CD1c-positive myeloid dendritic cell (primary cell): ENCODE measurements around the gene SVIP.

Experiments
- DNase-seq: peaks from one replicate; pipeline ENCODE4 v3.0.0-alpha.2; 2016; ENCODE audit errors: extremely low spot score

SVIP gene, protein sequence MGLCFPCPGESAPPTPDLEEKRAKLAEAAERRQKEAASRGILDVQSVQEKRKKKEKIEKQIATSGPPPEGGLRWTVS

GRCh38 chr11:22829231-22830081, at the start of gene SVIP:
TSS of gene SVIP (minus strand) at chr11:22829801. CDS start at chr11:22829748, 53 bp downstream.
- DNase-seq = peak; percentile 91

- no peak for DNase-seq
These were observed 49.0 kb upstream of the SVIP start for GRCh38 chr11:22878604-22879003.

GRCh38 chr11:22878039-22878438, 48.4 kb upstream of the SVIP start:
- no peak for DNase-seq

GRCh38 chr11:22875869-22876473, 46.4 kb upstream of the SVIP start:
- DNase-seq = peak; percentile 82

GRCh38 chr11:22869325-22869724, 39.7 kb upstream of the SVIP start:
- DNase-seq = no peak

DNA sequence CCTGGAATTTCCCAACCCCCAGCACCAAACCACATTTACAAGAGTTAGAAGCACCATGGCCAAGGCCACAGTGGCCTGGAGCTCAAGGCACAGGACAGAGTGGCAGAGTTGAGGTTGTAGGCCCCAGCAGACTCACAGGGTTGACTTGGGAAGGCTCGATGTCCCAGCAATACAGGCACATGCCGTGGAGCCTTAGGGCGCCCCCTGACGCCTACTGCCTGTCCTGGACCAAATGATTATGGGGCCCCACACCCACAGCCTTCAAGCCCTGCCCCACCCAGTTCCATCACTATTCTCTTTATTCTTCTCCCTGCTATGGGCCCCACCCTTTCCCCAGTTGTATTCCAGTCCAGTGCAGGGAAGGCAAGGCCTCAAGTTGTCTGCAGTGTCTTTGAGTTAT, 30.6 kb upstream of the SVIP start, which contains the start of gene CCDC179:
Gene CCDC179 (minus strand): TSS at position 234 of the 400 bp plus-strand sequence. CDS start 53 bp downstream, at position 181.
- no peak for DNase-seq

DNA sequence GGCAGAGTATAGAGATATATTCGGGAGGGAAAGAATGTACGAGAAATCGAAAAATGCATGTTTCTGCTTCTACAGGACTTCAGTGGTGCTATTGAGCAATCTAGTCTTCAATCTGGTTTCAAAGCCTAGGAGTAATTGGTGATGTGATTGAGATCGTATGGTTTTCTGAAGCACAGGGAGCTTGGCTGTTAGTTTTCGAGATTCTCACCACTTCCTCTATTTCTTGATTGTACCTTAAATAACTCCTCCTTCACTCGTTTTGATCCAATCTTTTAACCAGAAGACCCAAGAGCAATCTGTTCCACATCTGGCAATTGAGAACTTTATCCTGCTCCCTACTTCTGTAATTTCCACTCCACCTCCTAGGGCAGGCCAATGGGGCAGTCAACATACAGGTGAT, 30.2 kb upstream of the SVIP start:
- no peak for DNase-seq

DNA sequence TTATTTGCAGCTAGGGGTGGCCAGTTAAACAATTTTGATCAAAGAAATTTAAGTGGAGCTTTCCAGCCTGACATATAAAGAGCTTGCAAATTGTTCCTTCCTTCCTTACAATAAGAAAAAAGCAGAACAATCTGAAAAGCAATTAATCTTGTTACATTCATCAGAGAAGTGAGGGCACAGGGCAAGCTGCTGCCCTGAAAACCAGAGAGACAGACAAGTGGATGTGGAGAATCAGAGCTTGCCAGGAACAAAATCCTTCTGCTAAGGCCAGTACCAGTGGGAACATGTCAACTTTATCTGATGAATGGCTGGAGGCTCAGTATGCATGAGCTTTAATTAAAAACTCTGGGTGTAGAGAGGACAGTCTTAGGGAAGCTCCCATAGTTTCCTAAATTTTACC, 21.9 kb upstream of the SVIP start:
- DNase-seq = no peak

GRCh38 chr11:22846726-22847125, 17.1 kb upstream of the SVIP start:
- DNase-seq = no peak

DNA sequence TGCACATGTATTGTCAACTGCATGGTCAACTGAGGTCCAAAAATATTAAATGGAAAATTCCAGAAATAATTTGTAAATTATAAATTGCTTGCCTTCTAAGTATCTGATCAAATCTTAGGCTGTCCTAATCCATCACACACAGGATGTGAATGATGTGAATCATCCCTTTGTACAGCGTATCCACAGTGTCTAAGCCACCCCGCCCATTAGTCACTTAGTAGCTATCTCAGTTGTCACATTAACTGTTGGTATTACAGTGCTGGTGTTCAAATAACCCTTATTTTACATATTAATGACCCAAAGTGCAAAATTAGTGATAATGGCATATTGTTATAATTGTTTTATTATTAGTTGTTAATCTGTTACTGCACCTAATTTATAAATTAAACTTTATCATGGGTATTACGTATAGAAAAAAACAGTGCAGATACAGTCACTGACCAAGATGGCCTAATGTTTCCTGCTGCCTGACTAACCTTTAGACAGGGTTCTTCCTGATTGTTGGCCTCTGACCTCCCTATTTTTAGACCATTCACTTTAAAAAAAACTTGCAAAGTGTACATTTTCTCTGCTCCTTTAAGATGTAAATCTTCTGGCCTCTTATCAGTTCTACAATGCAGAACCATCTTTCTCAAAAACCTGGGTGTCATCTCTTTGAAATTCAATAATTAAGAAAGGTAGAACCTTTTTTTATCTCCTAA, 2.9 kb upstream of the SVIP start:
- DNase-seq = no peak

DNA sequence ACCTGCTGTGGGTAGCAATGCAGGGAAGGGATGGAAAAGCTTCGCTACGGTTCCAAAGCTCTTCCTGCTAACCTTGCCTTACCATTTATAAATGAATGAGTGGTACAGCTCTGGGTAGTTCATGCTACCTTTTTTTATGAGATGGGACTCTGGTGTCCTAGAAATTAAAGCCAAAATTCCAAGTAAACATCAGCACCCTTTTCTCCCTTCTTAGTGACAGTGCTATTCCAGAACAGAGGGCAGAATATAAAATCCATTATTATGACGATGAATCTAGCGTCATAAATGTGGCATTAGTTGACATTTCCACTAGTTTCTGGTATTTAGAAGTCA, 447 bp upstream of the SVIP start:
- no peak for DNase-seq

GRCh38 chr11:22828373-22828772, 1.2 kb downstream of the SVIP start:
- DNase-seq = no peak

DNA sequence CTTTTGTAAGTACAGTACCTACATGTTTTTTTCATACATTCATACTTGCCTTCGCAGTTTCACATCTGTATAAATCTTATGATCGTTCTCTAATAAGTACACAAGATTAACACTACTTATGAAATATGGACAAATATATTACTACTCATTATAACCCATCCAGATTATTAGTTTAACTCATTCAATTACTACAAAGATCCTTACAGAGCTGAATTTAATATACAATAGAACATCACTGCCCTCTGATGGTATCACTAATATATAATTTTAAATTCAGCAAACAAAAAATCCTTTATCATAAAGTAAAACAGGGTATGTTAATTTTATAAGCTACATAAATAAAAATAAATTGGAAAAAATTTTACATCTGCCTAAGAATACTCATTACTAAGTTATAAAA, 7.4 kb downstream of the SVIP start:
- no peak for DNase-seq

DNA sequence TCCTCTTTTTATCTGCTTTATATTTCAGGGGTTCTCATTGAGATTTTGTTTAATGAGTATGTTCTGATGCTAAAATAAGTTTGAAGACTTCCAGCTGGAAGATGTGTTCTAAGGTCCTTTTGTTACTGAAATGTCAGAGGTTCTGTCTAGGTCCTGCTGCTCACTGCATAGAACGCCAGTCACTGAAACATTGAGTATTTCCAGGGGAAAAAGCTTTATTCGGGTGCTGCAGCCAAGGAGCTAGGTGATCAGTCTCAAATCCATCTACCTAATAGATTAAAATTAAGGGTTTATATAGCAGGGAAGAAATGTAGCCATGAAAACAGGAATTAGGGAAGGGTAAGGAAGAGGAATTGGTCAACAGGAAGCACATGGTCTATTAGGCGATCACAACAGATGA, 19.7 kb downstream of the SVIP start:
- DNase-seq = no peak

DNA sequence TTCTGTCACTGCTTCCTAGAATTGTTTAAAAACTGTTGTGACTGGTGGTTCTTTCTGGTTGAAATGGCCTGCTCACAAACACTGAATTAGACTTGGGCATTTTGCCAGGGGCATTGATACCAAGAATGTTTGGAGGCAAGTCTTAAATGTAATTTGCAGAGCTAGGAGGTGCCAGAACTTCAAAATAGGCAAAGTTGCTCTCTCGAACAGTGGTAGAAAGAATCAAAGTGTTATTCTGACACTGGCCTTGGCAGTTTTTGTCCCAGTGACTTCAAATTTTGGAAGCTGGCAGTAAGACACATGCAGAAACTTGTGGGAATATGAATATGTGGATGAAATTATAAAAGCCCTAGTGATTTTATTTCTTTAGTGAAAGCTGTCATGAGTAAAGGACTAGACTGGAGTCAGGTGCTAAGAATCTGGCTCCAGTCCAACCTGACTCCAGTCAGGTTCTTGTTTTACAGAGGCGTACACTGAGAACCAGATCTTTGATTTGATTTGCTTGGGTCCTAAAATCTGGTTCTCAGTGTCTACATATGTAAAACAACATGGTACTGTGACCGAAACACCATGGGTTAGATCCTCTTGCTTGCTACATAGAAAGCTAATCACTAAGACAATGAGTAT, 20.9 kb downstream of the SVIP start:
- DNase-seq = no peak

GRCh38 chr11:22807855-22808570, 21.6 kb downstream of the SVIP start:
- peak; percentile 20 for DNase-seq

GRCh38 chr11:22807391-22807790, 22.2 kb downstream of the SVIP start:
- DNase-seq = no peak

DNA sequence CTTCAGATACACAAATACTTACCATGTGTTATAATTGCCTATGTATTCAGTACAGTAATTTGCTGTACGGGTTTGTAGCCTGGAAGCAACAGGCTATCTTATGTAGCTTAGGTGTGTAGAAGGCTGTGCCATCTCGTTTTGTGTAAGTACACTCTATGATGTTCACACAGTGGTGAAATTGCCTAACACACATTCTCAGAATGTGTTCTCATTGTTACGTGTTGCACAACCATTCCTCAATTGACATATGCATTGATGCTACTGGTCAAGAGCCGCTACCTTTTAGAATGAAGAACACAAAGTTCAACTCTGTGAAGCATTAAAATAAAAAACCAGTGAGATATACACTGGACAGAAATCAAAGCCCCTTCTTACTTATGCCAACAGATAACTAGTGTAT, 26.7 kb downstream of the SVIP start:
- no peak for DNase-seq

GRCh38 chr11:22800482-22800881, 29.1 kb downstream of the SVIP start:
- DNase-seq = no peak

DNA sequence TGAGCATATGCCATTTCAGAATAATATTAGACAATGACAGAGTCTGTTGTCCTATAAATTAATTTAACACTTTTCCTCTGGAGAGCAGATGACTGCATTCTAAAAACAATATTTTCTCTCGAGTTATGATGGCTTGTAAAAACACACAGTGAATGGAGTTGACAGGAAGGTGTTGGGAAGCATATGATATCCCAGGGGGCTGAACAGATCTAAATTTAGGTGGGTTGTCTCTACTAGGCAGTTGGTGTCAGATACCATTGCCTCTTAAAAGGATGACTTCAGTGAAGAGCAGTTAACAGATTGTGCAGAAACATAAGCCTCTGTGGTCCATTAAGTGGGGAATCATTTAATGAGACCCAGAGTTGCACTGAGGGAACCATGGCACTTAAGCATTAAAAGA, 30.7 kb downstream of the SVIP start:
- no peak for DNase-seq

GRCh38 chr11:22797047-22797446, 32.6 kb downstream of the SVIP start:
- DNase-seq = no peak

DNA sequence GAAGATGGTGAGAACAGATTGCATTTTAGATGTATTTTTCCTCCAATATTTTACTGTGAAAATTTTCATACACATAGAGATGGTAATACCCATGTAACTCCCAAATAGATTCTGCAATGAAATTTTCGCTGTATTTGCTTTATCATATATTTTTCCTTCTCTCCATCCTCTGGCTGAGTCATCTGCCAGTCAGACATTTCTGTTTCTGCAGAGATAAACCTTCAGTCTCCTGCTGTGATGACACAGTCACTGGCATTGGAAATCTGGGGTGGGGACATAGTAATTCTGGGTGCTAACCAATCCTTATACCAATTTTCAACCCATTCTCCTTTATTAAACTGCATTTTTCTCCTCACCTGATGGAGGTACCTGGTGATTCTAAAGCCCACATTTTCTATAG, 33.7 kb downstream of the SVIP start:
- DNase-seq = no peak
